Mucosa of rectum (tissue), 2 donors: Measurements from ENCODE around the gene TRRAP.

Source experiments
- H3K27ac ChIP-seq, 2 donors: one replicate each; pipeline ENCODE4 v1.7.0; 2013; ENCODE audit warnings: inconsistent platforms in 2 of 2, low read depth in 2 of 2, low read length in 2 of 2
- H3K27me3 ChIP-seq, 2 donors: one replicate each; pipeline ENCODE4 v1.7.0; 2013; ENCODE audit warnings: low read length in 2 of 2; ENCODE audit not compliant: control insufficient read depth in 2 of 2, insufficient read depth in 2 of 2
- H3K36me3 ChIP-seq, 2 donors: one replicate each; pipeline ENCODE4 v1.7.0; 2013; ENCODE audit warnings: low read length in 2 of 2; ENCODE audit not compliant: control insufficient read depth in 2 of 2, insufficient read depth in 2 of 2
- H3K4me1 ChIP-seq, 2 donors: one replicate each; pipeline ENCODE4 v1.7.0; 2013; ENCODE audit warnings: low read length in 2 of 2, mild to moderate bottlenecking in 1 of 2; ENCODE audit not compliant: control insufficient read depth in 2 of 2, insufficient read depth in 2 of 2
- H3K4me3 ChIP-seq, 2 donors: one replicate each; pipeline ENCODE4 v1.7.0; 2013; ENCODE audit warnings: low read length in 2 of 2
- H3K9ac ChIP-seq, 2 donors: one replicate each; pipeline ENCODE4 v1.7.0; 2013; ENCODE audit warnings: low read length in 2 of 2, low read depth in 1 of 2, mild to moderate bottlenecking in 1 of 2
- H3K9me3 ChIP-seq, 2 donors: one replicate each; pipeline ENCODE4 v1.7.0; 2013; ENCODE audit warnings: low read length in 2 of 2; ENCODE audit not compliant: control insufficient read depth in 2 of 2
- donor health status: healthy.
- donor health status: Normal muscosa, but diverticular disease.

Gene TRRAP

DNA sequence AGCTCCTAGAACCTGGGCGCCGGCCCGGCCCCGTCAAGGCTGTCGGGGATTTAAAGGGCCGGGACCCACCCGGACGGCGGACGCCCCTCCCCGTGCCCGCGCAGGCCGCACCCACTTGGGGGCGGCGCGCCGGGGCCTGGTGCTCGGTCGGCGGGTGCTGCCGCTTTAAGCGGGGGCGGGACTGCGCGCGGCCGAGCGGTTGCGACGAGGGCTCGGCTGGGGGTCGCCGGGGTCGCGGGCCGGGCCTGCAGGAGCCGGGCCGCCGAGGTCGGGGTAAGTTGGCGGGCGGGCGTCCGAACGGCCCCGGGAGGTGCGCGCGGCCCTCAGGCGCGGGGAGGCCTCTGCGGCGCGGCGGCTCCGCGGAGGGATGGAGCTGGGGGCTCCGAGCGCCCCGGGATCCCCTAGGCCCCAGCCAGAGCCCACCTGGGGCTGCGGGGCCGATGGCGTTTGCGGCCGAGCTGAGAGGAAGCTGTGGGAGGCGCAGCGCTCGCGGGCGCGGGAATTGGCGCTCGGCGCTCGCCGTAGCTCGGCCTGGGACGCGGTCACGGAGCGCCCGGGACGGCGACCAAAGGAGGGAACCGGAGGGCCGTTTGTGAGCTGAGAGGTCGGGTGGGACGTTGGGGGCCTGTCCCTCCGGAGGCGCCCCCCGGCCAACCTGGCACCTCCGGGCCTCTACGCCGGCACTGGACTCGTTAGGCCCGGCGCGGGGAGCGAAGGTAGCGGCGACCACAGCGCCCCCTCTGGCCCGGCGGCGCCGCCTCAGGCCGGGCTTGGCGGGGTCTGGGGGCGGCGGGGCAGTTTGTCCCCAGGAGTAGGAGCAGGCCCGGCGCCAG lies at the start of gene TRRAP:
TSS of gene TRRAP (plus strand) at position 168 of the 833 bp plus-strand sequence. CDS start 2,619 bp downstream, outside the sequence.
- Histone ChIP-seq H3K9me3 (no peaks in the 10 kb centered on the region), H3K4me3 (peak within 1 kb of the TSS; percentile 83 to 93), H3K27ac (peak within 1 kb of the TSS; percentile 83), H3K36me3 (peaks cover 8 to 15% of the 10 kb centered on the region in 2 donors), H3K9ac (peak within 1 kb of the TSS; percentile 88 to 92), H3K4me1 (peaks cover 9 to 14% of the 10 kb centered on the region in 2 donors), H3K27me3 (no peaks in the 10 kb centered on the region)

DNA sequence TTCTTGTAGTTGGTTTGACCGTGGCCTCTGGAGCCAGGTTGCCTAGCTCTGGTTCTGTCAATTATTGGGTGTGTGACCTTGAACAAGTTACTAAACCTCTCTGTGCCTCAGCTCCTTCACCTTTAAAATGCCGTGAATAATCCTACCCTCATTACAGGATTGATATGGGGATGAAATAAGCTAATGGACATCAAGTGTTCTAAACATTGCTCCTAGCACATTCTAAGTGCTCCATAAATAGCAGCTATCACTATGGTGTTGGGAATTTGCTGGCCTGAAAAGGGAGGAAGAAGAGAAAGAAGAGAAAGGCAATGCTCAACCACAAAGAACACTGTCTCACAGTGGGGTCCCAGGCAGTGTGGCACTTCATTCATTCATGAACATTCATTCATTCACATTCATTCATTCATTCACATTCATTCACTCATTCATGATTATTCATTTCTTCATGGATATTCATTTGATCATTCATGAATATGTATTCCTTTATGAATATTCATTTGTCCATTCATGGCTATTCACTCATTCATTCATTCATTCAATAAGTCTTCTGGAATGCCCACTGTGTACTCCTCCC lies 47.3 kb upstream of the TRRAP start:
- H3K4me1 ChIP-seq = no peaks in the 10 kb centered on the region
- H3K27me3 ChIP-seq = no peaks in the 10 kb centered on the region
- no peaks in the 10 kb centered on the region for H3K9me3 ChIP-seq
- no peak overlapping the region for H3K9ac ChIP-seq
- H3K27ac ChIP-seq = no peak overlapping the region
- no peak overlapping the region for H3K4me3 ChIP-seq
- no peaks in the 10 kb centered on the region for H3K36me3 ChIP-seq

DNA sequence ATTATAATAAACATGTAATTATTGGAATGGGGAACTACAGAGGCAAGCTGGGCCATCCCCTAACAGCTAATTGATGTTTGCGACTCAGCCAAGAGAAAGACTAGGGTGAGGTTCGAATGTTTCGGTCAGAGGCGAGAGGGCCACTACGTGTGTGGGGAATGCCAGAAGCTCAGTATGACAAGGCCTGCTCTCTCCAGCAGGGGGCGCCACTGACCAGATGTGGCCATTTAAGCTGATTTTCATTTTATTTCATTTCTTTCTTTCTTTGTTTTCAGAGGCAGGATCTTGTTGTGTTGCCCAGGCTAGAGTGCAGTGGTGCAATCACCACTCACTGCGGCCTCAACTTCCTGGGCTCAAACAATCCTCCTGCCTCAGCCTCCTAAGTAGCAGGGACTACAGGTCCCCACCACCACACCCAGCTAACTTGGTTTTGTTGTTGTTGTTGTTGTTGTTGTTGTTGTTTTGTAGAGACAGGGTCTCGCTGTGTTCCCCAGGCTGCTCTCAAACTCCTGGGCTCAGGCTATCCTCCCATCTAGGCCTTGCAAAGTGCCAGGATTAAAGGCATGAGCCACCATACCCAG lies 46.6 kb upstream of the TRRAP start:
- Histone ChIP-seq H3K36me3 (no peaks in the 10 kb centered on the region), H3K4me1 (no peaks in the 10 kb centered on the region), H3K4me3 (no peak overlapping the region), H3K9me3 (no peaks in the 10 kb centered on the region), H3K27me3 (no peaks in the 10 kb centered on the region), H3K9ac (no peak overlapping the region), H3K27ac (no peak overlapping the region)

DNA sequence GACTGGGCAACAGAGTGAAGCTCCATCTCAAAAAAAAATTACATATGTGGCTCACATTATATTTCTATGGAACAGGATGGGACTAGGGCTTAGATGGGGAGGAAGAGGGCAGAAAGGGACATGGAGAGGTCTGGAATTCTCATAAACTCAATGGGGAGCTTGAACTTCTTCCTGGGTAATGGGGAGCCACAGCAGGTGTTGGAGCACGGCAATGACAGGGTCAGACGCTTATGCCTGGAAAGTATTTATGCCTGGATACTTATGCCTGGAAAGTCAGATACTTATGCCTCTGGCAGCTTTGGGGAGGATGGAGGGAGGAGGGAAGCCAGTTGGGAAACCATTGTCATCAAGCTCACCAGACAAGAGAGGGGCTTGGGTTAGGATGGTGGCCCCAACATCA lies 45.3 kb upstream of the TRRAP start:
- Histone ChIP-seq H3K9me3 (no peaks in the 10 kb centered on the region), H3K4me3 (no peak overlapping the region), H3K4me1 (no peaks in the 10 kb centered on the region), H3K36me3 (no peaks in the 10 kb centered on the region), H3K9ac (no peak overlapping the region), H3K27ac (no peak overlapping the region), H3K27me3 (no peaks in the 10 kb centered on the region)

DNA sequence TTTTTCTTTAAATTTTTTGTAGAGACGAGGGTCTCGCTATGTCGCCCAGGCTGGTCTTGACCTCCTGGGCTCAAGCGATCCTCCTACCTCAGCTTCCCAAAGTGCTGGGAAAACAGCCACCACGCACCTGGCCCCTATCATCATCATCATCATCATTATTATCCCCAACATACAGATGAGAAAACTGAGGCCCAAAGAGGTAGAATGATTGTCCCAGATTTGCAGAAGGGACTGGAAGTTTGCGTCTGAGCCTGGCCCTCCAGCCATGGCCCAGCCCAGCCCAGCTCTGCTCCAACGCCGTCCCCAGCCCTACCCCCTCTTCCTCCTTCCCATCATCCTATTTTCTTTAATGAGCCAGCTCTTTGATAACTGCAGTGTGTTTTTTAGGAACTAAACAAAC lies 43.4 kb upstream of the TRRAP start:
- no peaks in the 10 kb centered on the region for H3K27me3 ChIP-seq
- no peak overlapping the region for H3K9ac ChIP-seq
- H3K4me3 ChIP-seq = no peak overlapping the region
- H3K36me3 ChIP-seq = no peaks in the 10 kb centered on the region
- H3K27ac ChIP-seq = no peak overlapping the region
- no peaks in the 10 kb centered on the region for H3K4me1 ChIP-seq
- H3K9me3 ChIP-seq = no peaks in the 10 kb centered on the region

DNA sequence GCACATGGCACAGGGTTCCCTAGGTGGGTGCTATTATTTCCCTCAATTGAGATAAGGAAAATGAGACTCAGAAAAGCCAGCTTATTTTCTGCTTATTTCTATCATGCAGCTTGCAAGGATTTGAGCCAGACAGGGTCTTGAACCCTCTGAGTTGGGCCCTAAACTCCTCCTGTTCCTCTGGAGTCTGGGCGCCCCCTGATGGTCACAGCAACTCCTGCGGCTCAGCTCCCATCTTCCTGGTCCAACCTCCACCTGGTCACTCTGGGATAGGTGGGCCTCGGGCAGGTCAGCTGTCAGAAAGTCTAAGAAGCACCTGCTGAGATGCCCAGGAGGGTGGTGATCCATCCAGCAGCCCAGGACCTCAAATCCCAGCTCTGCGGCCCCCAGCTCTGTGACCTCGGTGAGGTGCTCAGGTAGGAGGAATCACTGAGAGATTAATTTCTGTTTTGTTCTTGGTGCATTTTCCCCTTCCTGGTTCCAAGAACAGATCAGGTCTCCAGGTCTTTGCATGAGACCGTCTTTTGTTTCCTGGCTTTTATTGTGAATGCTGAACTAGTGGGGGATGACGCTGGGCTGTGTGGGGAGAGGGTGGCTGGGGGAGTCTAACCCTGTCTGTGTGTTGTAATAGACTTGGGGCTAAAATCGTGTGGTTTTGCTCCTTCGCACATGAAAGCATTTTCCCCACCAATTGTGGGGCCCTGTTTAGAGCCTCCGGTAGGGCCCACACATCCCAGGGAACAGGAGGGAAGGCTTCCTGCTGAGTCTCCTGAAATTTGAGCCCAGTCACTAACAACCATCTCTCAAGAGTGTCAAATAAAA lies 41.3 kb upstream of the TRRAP start:
- Histone ChIP-seq H3K4me3 (no peak overlapping the region), H3K9ac (no peak overlapping the region), H3K36me3 (no peaks in the 10 kb centered on the region), H3K9me3 (no peaks in the 10 kb centered on the region), H3K27ac (no peak overlapping the region), H3K4me1 (no peaks in the 10 kb centered on the region), H3K27me3 (no peaks in the 10 kb centered on the region)

DNA sequence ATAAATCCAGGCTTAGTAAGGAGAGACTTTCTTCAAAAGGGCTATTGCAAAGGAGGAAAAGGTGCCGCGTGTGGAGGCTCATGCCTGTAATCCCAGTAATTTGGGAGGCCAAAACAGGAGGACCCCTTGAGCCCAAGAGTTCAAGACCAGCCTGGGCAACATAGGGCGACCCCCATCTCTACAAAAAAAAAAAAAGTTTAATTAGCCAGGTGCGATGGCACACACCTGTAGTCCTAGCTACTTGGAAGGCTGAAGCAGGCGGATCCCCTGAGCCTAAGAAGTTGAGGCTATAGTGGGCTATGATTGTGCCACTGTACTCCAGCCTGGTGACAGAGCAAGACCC lies 40.7 kb upstream of the TRRAP start:
- Histone ChIP-seq H3K9me3 (no peaks in the 10 kb centered on the region), H3K4me1 (no peaks in the 10 kb centered on the region), H3K9ac (no peak overlapping the region)

DNA sequence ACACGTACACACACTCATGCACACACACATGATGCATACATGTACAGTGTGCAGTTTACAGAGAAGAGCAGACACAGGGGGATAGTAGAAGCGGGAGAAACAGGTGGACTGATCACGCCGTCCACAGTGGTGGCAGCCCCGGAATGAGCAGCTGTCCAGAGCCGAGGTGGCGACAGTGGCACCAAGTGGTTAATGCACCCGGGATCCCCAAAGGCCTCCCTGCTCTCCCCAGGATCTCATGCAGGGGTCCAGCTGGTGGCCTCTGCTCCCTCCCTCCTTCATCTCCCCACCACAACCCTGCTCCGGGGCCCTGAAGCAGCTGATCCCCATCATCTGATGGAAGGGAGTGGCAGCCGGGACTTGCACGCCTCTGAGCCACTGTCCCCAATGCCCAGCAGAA lies 38.2 kb upstream of the TRRAP start:
- H3K27me3 ChIP-seq = peaks cover 0 to 3% of the 10 kb centered on the region in 2 donors
- no peak overlapping the region for H3K4me3 ChIP-seq
- no peak overlapping the region for H3K9ac ChIP-seq
- H3K9me3 ChIP-seq = no peaks in the 10 kb centered on the region
- no peaks in the 10 kb centered on the region for H3K4me1 ChIP-seq
- no peaks in the 10 kb centered on the region for H3K36me3 ChIP-seq
- no peak overlapping the region for H3K27ac ChIP-seq

More for the DNA sequence above, 40.7 kb upstream of the TRRAP start:
- Histone ChIP-seq H3K27me3 (no peaks in the 10 kb centered on the region), H3K36me3 (no peaks in the 10 kb centered on the region), H3K27ac (no peak overlapping the region), H3K4me3 (no peak overlapping the region)

DNA sequence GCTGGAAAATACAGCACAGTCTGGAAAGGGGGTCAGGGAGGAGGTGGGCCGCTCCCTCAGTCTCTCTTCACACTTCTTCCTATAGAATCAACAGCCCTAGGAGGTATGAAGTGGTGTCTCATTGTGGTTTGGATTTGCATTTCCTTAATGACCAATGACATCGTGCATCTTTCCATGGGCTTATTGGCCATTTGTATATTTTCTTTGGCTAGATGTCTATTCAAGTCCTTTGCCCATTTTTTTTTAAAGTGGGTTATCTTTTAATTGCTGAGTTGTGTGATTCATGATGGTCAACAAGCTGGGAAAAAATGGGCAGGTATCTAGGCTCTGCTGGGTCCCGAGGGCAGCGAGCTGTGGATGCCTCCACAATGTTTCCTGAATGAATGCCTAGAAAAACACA lies 37.6 kb upstream of the TRRAP start:
- Histone ChIP-seq H3K9ac (no peak overlapping the region), H3K27ac (no peak overlapping the region), H3K36me3 (no peaks in the 10 kb centered on the region), H3K4me1 (no peaks in the 10 kb centered on the region), H3K4me3 (no peak overlapping the region), H3K9me3 (no peaks in the 10 kb centered on the region), H3K27me3 (peaks cover 0 to 3% of the 10 kb centered on the region in 2 donors)
